ENCODE results near the gene COG5.

Gene COG5

GRCh38 chr7:107370816-107371215, 192.9 kb downstream of the COG5 start:
- ATAC-seq (ENCODE audit: low read depth) = no peak
- no peak for DNase-seq (ENCODE audit: low spot score)
- no peaks in the 10 kb centered on the region for H3K36me3 ChIP-seq (ENCODE audit: low read depth)
- H3K4me3 ChIP-seq (ENCODE audit: severe bottlenecking) = no peak overlapping the region
- no peaks in the 10 kb centered on the region for H3K27me3 ChIP-seq (ENCODE audit: insufficient read depth, poor library complexity, severe bottlenecking)
- H3K4me1 ChIP-seq (ENCODE audit: insufficient read depth, poor library complexity, severe bottlenecking) = peaks cover 12% of the 10 kb centered on the region
- H3K9me3 ChIP-seq (ENCODE audit: severe bottlenecking) = no peaks in the 10 kb centered on the region
- TF ChIP-seq CTCF (IDR thresholded peaks at IDR 0.05; ENCODE audit: poor library complexity, severe bottlenecking) = no peak
- no peak overlapping the region for H3K27ac ChIP-seq (ENCODE audit: poor library complexity, severe bottlenecking)

GRCh38 chr7:107364787-107365186, 198.9 kb downstream of the COG5 start:
- Histone ChIP-seq H3K4me1 (ENCODE audit: insufficient read depth, poor library complexity, severe bottlenecking) (peaks cover 6% of the 10 kb centered on the region), H3K4me3 (ENCODE audit: severe bottlenecking) (no peak overlapping the region), H3K27ac (ENCODE audit: poor library complexity, severe bottlenecking) (no peak overlapping the region), H3K36me3 (ENCODE audit: low read depth) (peaks cover 23% of the 10 kb centered on the region), H3K27me3 (ENCODE audit: insufficient read depth, poor library complexity, severe bottlenecking) (no peaks in the 10 kb centered on the region), H3K9me3 (ENCODE audit: severe bottlenecking) (no peaks in the 10 kb centered on the region)
- DNase-seq (ENCODE audit: low spot score) (no peak), ATAC-seq (ENCODE audit: low read depth) (no peak)
- TF ChIP-seq CTCF (IDR thresholded peaks at IDR 0.05; ENCODE audit: poor library complexity, severe bottlenecking) = no peak

- H3K27ac ChIP-seq (ENCODE audit: poor library complexity, severe bottlenecking) = no peak overlapping the region
- no peak for TF ChIP-seq CTCF (IDR thresholded peaks at IDR 0.05; ENCODE audit: poor library complexity, severe bottlenecking)
- H3K9me3 ChIP-seq (ENCODE audit: severe bottlenecking) = no peaks in the 10 kb centered on the region
- H3K4me3 ChIP-seq (ENCODE audit: severe bottlenecking) = no peak overlapping the region
- DNase-seq (ENCODE audit: low spot score) = no peak
- no peaks in the 10 kb centered on the region for H3K4me1 ChIP-seq (ENCODE audit: insufficient read depth, poor library complexity, severe bottlenecking)
- H3K36me3 ChIP-seq (ENCODE audit: low read depth) = peaks cover 30% of the 10 kb centered on the region
- no peaks in the 10 kb centered on the region for H3K27me3 ChIP-seq (ENCODE audit: insufficient read depth, poor library complexity, severe bottlenecking)
- ATAC-seq (ENCODE audit: low read depth) = no peak
These were observed 204.0 kb downstream of the COG5 start for GRCh38 chr7:107359520-107360316.

- H3K36me3 ChIP-seq (ENCODE audit: low read depth) = peaks cover 11% of the 10 kb centered on the region; the same call in 1 of the 2 replicates
- no peak overlapping the region for H3K27ac ChIP-seq (ENCODE audit: poor library complexity, severe bottlenecking)
- no peak for DNase-seq (ENCODE audit: low spot score)
- H3K4me1 ChIP-seq (ENCODE audit: insufficient read depth, poor library complexity, severe bottlenecking) = no peaks in the 10 kb centered on the region
- TF ChIP-seq CTCF (IDR thresholded peaks at IDR 0.05; ENCODE audit: poor library complexity, severe bottlenecking) = no peak
- no peaks in the 10 kb centered on the region for H3K27me3 ChIP-seq (ENCODE audit: insufficient read depth, poor library complexity, severe bottlenecking)
- no peaks in the 10 kb centered on the region for H3K9me3 ChIP-seq (ENCODE audit: severe bottlenecking)
- no peak overlapping the region for H3K4me3 ChIP-seq (ENCODE audit: severe bottlenecking)
- ATAC-seq (ENCODE audit: low read depth) = no peak; the same call in 2 of the 3 replicates
These were observed 208.1 kb downstream of the COG5 start for GRCh38 chr7:107355616-107356015.

- no peak for ATAC-seq (ENCODE audit: low read depth)
- Histone ChIP-seq H3K36me3 (ENCODE audit: low read depth) (0 out of 2 replicates have a peak, but pooled peaks cover 7% of the 10 kb centered on the region), H3K27ac (ENCODE audit: poor library complexity, severe bottlenecking) (no peak overlapping the region), H3K9me3 (ENCODE audit: severe bottlenecking) (no peaks in the 10 kb centered on the region), H3K4me3 (ENCODE audit: severe bottlenecking) (no peak overlapping the region), H3K27me3 (ENCODE audit: insufficient read depth, poor library complexity, severe bottlenecking) (no peaks in the 10 kb centered on the region), H3K4me1 (ENCODE audit: insufficient read depth, poor library complexity, severe bottlenecking) (no peaks in the 10 kb centered on the region)
- TF ChIP-seq CTCF (IDR thresholded peaks at IDR 0.05; ENCODE audit: poor library complexity, severe bottlenecking) = no peak
- DNase-seq (ENCODE audit: low spot score) = no peak
These were observed 209.1 kb downstream of the COG5 start for GRCh38 chr7:107354640-107355039.
